Measurements from ENCODE around the gene ESRRB.

Gene ESRRB

GRCh38 chr14:76376878-76377734, 1.2 kb downstream of the ESRRB start:
- TF ChIP-seq, protein P1, sequence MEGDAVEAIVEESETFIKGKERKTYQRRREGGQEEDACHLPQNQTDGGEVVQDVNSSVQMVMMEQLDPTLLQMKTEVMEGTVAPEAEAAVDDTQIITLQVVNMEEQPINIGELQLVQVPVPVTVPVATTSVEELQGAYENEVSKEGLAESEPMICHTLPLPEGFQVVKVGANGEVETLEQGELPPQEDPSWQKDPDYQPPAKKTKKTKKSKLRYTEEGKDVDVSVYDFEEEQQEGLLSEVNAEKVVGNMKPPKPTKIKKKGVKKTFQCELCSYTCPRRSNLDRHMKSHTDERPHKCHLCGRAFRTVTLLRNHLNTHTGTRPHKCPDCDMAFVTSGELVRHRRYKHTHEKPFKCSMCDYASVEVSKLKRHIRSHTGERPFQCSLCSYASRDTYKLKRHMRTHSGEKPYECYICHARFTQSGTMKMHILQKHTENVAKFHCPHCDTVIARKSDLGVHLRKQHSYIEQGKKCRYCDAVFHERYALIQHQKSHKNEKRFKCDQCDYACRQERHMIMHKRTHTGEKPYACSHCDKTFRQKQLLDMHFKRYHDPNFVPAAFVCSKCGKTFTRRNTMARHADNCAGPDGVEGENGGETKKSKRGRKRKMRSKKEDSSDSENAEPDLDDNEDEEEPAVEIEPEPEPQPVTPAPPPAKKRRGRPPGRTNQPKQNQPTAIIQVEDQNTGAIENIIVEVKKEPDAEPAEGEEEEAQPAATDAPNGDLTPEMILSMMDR (IDR thresholded peaks at IDR 0.05; ENCODE audit: low read depth, low read length, missing control alignments), result no peak
- no peak overlapping the region for H3K4me3 ChIP-seq (ENCODE audit: low read depth, low read length)
- no peak for DNase-seq (ENCODE audit: low read depth)

DNA sequence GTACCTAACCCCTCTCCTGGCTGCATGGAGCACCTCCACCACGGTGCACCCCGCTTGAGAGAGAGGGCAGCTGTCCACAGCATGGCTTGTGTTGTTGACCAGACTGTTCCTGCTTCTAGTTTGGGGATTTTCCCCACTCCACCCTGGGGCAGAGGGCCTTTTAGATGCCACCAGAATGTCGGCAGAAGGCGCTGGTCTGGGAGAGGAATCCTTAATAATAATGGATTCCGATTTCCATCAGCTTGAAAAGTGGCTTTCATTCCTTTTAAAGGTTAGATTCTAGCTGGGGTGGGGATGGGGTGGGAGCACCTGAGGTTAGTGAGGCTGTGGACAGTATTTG, 1.8 kb downstream of the ESRRB start:
- no peak for DNase-seq (ENCODE audit: low read depth)
- H3K4me3 ChIP-seq (ENCODE audit: low read depth, low read length), result no peak overlapping the region
- TF ChIP-seq, protein P1 (IDR thresholded peaks at IDR 0.05; ENCODE audit: low read depth, low read length, missing control alignments), result no peak

- no peak overlapping the region for H3K4me3 ChIP-seq (ENCODE audit: low read depth, low read length)
- no peak for DNase-seq (ENCODE audit: low read depth)
- TF ChIP-seq, protein P1 (IDR thresholded peaks at IDR 0.05; ENCODE audit: low read depth, low read length, missing control alignments), result no peak
Measured at GRCh38 chr14:76380991-76381390, 5.1 kb downstream of the ESRRB start.

- no peak overlapping the region for H3K4me3 ChIP-seq (ENCODE audit: low read depth, low read length)
- DNase-seq (ENCODE audit: low read depth), result no peak
- TF ChIP-seq, protein P1 (IDR thresholded peaks at IDR 0.05; ENCODE audit: low read depth, low read length, missing control alignments), result no peak
Measured at GRCh38 chr14:76381817-76382494, 6.0 kb downstream of the ESRRB start.

DNA sequence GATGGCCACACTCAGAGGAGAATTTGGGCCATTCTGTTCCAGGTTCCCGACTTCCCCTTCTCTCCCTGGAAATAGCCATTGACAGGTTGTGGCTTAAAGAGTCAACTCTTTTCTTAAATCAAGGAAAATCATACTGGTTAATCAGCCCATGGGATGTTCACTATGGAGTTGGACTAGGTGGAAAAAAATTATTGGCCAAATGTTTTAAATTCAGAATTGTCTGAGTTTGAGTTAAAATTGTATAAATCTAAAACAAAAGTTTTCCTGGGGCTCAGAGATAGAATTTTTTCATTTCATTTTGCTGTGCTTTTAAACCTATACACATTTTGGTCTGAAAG, 6.5 kb downstream of the ESRRB start:
- no peak for DNase-seq (ENCODE audit: low read depth)
- H3K4me3 ChIP-seq (ENCODE audit: low read depth, low read length), result no peak overlapping the region
- TF ChIP-seq, protein P1 (IDR thresholded peaks at IDR 0.05; ENCODE audit: low read depth, low read length, missing control alignments), result no peak

GRCh38 chr14:76385435-76385834, 9.5 kb downstream of the ESRRB start:
- no peak for DNase-seq (ENCODE audit: low read depth)
- no peak overlapping the region for H3K4me3 ChIP-seq (ENCODE audit: low read depth, low read length)
- TF ChIP-seq, protein P1 (IDR thresholded peaks at IDR 0.05; ENCODE audit: low read depth, low read length, missing control alignments), result no peak

Data from GM12864 (cell line).